Progenitor cell of endocrine pancreas (in vitro differentiated cells): ENCODE results near the gene HORMAD2. TPM values are rescaled to one million over a fixed set of nuclear protein-coding genes. Genes with fewer than 3 reads are reported as not detected.

Experiments used
- DNase-seq: peaks from one replicate; pipeline ENCODE4 v3.0.0; 2021; ENCODE audit warnings: low spot score; ENCODE audit not compliant: unreplicated experiment
- H3K27ac Mint-ChIP-seq: 2 replicates; pipeline ENCODE4 v1.8.0; 2021; ENCODE audit warnings: mild to moderate bottlenecking, moderate library complexity, mixed read lengths
- H3K27me3 Mint-ChIP-seq: 2 replicates; pipeline ENCODE4 v1.8.0; 2021; ENCODE audit warnings: mixed read lengths
- H3K36me3 Mint-ChIP-seq: 2 replicates; pipeline ENCODE4 v1.8.0; 2022; ENCODE audit warnings: mixed read lengths; ENCODE audit not compliant: insufficient read depth
- H3K4me1 Mint-ChIP-seq: 2 replicates; pipeline ENCODE4 v1.8.0; 2021; ENCODE audit warnings: low read depth, mixed read lengths
- H3K4me3 Mint-ChIP-seq: 2 replicates; pipeline ENCODE4 v1.8.0; 2021; ENCODE audit warnings: low read depth, mild to moderate bottlenecking, moderate library complexity, mixed read lengths
- H3K9me3 Mint-ChIP-seq: 2 replicates; pipeline ENCODE4 v1.8.0; 2021; ENCODE audit warnings: low read depth, mixed read lengths
- total RNA-seq: library from RNA; stranded (reverse); gene quantifications from 2 replicates; pipeline ENCODE4 v1.2.1, GENCODE V29; 2021
- TF ChIP-seq, protein P1 (sequence below): fragments of 200-600 bp; sonication (generic); IDR thresholded peaks from one replicate; pipeline ENCODE4 v1.5.0; 2021; ENCODE audit warnings: antibody characterized with exemption, mild to moderate bottlenecking; ENCODE audit not compliant: unreplicated experiment

Gene HORMAD2
- total RNA-seq, 1 donor from 2014 or later = not detected

DNA sequence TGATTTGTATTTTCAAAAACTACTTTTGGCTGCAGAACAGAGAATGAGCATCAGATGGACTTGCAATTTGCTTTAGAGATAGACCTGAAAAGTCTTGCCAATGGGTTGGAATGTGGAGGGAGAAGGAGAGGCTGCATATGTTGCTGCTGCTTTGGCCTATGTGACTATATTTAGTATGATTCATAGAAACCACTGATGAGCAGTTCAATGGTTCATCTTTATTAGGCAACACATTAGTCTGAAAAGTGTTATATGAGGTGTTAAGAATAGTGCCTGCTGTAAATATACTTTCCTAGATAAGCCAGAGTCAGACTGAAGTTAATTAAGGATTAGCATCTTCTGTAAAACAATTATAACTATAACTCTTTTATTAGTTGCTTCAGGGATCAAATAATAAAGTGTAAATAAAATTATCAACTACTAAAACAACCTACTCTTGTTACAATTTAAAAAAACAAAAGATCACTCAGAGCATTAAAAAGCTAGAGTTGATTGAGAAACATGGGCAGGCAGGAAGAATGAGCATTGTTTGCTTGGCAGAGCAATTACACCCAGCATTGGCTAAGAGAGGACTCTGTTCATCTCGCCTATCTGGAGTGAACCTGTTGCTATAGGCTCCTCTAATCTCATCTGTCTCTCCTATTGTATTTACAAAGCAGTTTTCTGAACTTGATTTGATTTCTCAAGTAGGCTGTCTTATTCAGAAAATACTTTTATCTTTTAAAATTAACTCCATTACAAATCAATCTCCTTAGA, 36.3 kb downstream of the HORMAD2 start:
- Mint-ChIP-seq H3K27me3 (peaks cover 9% of the 10 kb centered on the region), H3K4me3 (no peak overlapping the region), H3K4me1 (peaks cover 26% of the 10 kb centered on the region), H3K9me3 (no peaks in the 10 kb centered on the region), H3K36me3 (no peaks in the 10 kb centered on the region), H3K27ac (no peak overlapping the region)
- TF ChIP-seq, protein P1, sequence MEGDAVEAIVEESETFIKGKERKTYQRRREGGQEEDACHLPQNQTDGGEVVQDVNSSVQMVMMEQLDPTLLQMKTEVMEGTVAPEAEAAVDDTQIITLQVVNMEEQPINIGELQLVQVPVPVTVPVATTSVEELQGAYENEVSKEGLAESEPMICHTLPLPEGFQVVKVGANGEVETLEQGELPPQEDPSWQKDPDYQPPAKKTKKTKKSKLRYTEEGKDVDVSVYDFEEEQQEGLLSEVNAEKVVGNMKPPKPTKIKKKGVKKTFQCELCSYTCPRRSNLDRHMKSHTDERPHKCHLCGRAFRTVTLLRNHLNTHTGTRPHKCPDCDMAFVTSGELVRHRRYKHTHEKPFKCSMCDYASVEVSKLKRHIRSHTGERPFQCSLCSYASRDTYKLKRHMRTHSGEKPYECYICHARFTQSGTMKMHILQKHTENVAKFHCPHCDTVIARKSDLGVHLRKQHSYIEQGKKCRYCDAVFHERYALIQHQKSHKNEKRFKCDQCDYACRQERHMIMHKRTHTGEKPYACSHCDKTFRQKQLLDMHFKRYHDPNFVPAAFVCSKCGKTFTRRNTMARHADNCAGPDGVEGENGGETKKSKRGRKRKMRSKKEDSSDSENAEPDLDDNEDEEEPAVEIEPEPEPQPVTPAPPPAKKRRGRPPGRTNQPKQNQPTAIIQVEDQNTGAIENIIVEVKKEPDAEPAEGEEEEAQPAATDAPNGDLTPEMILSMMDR = no peak
- no peak for DNase-seq

DNA sequence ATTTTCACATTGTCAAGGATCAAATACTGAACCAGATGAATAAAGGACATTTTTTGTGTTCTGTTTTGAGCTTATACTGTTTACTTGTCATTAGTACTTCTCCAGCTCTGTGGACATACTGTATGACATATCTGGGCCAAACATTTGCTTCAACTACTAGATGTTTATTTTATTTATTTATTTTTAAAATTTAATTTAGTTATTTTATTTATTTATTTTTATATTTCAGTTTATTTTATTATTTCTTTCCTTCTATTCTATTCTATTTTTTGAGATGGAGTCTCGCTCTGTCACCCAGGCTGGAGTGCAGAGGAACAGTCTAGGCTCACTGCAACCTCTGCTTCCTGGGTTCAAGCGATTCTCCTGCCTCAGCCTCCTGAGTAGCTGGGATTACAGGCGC, 37.0 kb downstream of the HORMAD2 start:
- Mint-ChIP-seq H3K27ac (no peak overlapping the region), H3K36me3 (no peaks in the 10 kb centered on the region), H3K4me1 (peaks cover 30% of the 10 kb centered on the region), H3K4me3 (no peak overlapping the region), H3K27me3 (peaks cover 9% of the 10 kb centered on the region), H3K9me3 (no peaks in the 10 kb centered on the region)
- no peak for DNase-seq
- TF ChIP-seq, protein P1 = no peak

DNA sequence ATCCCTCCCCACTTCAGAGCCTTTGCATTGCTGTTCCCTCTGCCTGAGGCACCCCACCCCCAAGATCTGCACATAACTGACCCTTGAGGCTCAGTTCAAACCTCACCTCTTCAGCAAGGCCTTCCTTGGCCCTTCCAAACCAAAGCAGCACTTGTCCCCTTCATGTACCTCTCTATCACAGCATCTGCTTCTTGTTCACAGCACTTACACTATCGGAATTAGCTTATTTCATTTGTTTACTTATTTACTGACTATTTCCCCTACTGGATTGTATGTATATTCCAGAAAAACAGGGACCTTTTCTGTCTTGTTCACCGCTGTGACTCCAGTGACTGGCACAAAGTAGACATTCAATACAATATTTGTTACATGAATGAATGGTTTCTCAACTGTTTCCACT, 38.0 kb downstream of the HORMAD2 start:
- Mint-ChIP-seq H3K36me3 (no peaks in the 10 kb centered on the region), H3K4me1 (peaks cover 29% of the 10 kb centered on the region), H3K27me3 (peaks cover 6% of the 10 kb centered on the region), H3K9me3 (no peaks in the 10 kb centered on the region), H3K4me3 (no peak overlapping the region), H3K27ac (no peak overlapping the region)
- DNase-seq = no peak
- TF ChIP-seq, protein P1 = no peak

DNA sequence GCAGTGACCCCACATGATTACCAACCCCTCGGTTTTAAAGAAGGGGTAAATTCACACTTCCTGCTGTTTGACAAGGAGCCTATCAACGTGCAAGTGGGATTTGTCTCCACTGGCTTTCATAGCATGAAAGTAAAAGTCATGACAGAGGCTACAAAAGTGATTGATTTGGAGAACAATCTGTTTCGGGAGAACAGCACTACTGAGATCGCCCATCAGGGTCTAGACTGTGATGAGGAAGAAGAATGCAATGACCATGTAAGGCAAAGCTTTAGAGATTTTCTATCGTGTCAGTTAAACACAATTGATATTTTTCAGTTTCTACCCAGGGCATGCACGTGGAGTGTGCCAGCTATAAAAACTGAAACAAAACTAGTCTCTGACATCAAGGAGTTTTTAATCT, 41.7 kb downstream of the HORMAD2 start:
- H3K9me3 Mint-ChIP-seq = no peaks in the 10 kb centered on the region
- peaks cover 22% of the 10 kb centered on the region for H3K4me1 Mint-ChIP-seq
- TF ChIP-seq, protein P1 = no peak
- no peaks in the 10 kb centered on the region for H3K27me3 Mint-ChIP-seq
- H3K4me3 Mint-ChIP-seq = no peak overlapping the region
- no peak overlapping the region for H3K27ac Mint-ChIP-seq
- no peaks in the 10 kb centered on the region for H3K36me3 Mint-ChIP-seq
- DNase-seq = no peak

DNA sequence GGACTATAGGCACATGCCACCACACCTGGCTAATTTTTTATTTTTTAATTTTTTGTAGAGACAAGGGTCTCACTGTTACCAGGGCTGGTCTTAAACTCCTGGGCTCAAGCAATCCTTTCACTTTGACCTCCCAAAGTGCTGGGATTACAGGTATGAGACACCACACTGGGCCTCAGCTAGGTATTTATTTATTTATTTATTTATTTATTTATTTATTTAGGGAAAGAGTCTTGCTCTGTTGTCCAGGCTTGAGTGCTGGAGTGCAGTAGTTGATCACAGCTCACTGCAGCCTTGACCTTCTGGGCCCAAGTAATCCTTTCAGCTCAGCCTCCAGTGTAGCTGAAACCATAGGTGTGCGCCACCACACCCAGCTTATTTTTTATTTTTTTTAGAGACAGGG, 43.2 kb downstream of the HORMAD2 start:
- Mint-ChIP-seq H3K27me3 (no peaks in the 10 kb centered on the region), H3K36me3 (no peaks in the 10 kb centered on the region), H3K4me3 (no peak overlapping the region), H3K27ac (no peak overlapping the region), H3K9me3 (no peaks in the 10 kb centered on the region), H3K4me1 (peaks cover 17% of the 10 kb centered on the region)
- TF ChIP-seq, protein P1 = no peak
- DNase-seq = no peak
